GM18517 (cell line): ENCODE data around the gene ANK2.

Source experiments
- ATAC-seq: cut with Tn5 transposase; IDR thresholded peaks from one replicate; pipeline ENCODE4 v1.9.1; 2021; ENCODE audit warnings: mild to moderate bottlenecking, moderate library complexity; ENCODE audit not compliant: unreplicated experiment

ANK2 gene

DNA sequence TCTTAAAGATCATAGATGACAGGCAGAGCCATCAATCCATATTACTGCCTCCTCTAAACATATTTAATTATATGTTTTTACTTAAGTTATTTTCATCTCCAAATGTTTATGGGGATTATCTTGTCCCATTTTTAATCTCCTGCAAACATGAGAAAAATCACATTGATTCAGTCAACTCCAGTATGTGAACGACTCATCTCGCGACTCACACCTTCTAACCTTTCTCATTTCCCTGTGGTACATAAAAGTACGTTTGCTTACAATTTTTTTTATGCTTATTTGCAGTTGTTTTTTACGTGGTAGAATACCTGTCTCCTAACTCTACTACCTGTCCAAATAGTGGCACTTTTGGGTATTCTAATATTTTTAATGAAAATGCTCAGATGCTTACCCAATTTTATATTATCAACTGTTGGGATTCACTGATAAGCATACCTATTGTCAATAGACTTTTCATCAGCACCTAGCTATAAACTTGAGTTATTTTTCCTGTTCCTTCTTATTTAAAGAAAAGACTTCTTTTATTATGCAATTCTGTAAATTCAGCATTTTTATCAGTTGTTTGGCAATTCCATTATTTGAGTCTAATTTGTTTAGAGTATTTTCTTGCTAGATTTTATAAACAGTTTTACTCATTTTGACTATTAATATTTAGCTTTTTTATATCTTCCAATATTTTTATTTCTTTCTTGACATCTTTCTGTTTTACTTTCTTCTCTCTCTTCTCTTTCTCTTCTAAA lies 276.6 kb downstream of the ANK2 start:
- ATAC-seq = no peak

DNA sequence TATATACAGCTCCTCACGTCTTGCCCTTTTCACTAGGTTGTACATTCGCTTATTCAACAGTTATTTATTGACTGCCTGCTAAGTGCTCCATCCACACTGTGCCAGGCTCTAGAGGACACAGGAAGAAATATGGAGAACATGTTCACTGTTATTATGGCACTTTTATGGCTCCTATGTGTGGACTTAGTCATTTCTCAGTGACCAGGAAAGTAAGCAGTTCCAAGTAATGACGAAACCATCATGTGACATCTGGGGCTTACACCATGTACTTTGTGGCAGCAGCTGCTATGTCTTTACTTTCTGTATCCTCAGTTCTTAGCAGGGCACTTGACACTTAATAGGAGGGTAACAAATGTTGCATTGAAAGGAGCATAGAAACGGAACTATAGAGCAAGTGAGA lies 278.0 kb downstream of the ANK2 start:
- ATAC-seq = no peak

DNA sequence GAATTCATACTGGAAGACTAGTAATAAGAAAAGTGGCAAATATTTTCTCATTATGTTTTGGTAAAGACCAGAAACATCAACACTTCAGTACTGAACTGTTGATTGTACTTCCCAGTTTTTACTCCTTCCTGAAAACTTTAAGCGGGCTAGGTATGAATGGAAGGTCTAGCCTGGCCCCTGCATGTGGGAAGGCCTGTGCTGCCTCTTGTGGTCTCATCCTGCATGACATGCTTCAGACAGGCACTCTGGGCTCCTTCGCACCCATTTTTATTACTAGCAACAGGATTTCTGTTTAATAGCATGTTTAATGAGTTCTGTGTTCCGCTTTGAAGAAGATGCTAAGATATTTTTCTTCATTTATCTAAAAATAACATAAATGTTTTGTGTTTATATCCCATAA lies 279.1 kb downstream of the ANK2 start:
- ATAC-seq = no peak

DNA sequence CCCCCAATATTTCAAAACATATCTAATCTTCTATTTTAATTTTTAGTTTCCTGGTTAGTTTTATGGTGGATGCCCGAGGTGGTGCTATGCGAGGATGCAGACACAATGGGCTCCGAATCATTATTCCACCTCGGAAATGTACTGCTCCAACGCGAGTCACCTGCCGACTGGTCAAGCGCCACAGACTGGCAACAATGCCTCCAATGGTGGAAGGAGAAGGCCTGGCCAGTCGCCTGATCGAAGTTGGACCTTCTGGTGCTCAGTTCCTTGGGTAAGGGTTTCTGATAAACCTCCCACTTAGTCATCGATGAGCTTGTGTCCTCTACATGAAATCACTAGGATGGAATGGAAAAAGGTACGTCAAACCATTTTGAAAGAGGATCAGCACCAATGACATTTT lies 280.7 kb downstream of the ANK2 start:
- ATAC-seq = no peak

DNA sequence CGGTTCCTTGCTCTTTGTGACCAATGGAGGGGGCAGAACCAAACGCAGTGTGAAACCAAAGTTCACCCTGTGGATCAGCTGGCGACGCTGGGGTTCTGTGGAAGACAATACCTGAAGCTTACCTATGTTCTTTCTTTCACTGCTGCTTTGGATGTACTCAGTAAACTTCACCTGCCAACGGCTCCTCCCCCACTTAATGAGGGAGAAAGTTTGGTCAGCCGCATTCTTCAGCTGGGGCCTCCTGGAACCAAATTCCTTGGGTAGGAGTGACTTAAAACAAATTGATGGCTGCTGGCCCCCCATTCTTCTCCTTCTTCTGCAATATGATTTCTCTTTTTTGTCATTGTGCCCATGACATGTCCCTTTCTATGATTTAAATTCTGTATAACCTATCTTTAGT lies 282.4 kb downstream of the ANK2 start:
- no peak for ATAC-seq

DNA sequence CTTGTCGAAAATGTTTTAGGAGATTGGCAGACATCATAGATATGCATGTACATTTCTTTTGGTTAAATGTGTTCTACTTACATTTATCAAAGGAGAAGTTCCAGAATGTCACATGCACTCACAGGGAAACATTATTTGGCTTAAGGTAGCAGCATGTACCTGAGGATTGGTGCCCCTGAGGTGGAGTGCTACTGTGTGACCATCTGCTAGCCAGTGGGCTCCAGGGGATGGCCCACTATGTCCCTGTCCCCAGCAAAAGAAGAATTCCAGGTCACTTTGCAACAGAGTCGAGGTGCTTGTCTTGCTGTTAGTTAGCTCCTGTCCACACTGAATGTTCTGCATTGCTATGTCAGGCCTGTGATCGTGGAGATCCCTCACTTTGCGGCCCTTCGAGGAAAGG lies 283.2 kb downstream of the ANK2 start:
- ATAC-seq = no peak

DNA sequence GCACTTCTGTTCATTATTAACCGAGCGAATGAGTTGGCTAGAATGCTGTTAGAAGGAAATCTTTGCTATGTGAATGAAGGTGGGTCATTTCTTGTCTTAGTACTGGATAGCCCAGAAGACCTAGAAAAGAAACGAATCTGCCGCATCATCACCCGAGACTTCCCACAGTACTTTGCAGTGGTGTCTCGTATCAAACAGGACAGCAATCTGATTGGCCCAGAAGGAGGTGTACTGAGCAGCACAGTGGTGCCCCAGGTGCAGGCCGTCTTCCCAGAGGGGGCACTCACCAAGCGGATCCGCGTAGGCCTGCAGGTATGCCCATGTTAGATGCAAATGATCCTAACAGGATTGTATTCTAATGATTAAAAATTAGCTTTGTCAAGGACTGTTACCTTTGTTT lies 286.3 kb downstream of the ANK2 start:
- no peak for ATAC-seq

DNA sequence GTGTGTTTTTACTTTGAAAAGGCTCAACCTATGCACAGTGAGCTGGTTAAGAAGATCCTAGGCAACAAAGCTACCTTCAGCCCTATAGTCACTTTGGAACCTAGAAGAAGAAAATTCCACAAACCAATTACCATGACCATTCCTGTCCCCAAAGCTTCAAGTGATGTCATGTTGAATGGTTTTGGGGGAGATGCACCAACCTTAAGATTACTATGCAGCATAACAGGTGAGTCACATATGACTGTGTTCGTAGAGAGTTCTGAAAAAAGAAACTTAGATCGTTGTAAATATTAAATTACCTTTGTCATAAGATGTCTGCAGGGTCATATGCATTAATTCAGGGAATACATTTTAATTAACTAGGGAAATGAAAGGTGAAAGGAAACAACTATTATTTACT lies 287.1 kb downstream of the ANK2 start:
- ATAC-seq = no peak

DNA sequence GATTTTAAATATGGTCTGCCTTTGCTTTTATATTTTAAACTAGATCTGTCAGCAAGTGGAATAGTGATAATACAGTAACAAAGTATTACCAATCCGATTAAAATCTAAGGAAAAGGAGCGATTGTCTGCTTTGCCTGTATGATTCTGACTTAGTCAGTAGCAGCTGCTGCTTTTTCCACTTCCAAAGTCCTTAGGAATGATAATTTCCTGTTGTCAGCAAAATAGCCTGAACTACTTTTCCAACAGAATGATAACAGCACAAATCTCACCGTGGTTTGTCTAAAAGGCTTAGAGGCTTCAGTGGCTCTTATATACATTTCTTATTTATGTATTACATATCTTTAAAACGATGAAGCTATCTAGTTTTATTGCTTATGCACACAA lies 290.0 kb downstream of the ANK2 start:
- no peak for ATAC-seq

DNA sequence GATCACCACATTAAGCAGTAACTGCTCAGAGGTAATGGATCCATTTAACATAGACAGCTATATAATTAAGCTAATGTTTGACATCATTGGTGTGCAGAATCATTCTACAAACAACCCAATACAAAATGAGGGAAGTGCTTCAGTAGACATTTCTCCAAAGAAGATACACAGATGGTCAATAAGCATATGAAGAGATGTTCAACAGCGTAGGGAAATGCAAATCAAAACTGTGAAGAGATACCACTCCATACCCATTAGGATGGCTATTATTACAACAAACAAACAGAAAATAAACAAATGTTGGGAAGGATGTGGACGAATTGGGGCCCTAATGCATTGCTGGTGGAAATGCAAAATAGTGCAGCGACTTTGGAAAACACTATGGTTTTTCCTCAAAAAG lies 294.6 kb downstream of the ANK2 start:
- ATAC-seq = no peak

DNA sequence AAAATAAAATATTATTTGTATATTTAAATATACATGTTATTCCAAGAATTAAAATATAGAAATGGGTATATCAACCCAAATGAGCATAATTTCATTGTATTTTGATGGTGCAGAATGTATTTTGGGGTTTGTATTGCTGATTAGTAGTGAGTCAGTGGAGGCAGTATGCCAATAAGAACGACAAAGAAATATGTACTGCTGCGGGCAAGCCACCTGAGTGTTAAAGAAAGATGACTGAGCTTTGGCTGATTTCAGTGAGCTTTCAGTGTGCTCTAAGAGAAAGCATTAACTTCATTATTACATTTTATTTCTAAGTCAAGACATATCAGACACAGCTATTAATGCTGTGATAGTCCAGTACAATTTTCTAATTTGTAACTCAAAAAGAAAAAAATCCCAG lies 297.8 kb downstream of the ANK2 start:
- no peak for ATAC-seq

DNA sequence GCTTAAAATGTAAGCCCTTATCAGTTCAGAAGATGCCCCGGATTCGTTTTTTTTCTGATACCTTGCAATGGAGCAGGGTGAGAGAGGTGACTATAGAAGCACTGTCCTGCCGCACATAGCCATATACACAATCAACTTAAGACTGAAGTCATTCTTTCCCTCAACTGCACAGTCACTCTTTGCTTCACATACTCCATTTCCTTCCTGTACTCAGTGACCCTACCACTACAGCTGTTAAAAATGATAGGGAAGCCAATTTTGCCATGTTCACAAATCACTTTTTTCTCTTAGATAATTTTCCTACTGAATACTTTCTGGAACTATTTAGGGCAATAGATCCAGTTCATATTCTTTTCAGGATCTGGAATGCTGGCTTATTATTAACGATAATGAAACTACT lies 300.0 kb downstream of the ANK2 start:
- peak; percentile 87 for ATAC-seq

DNA sequence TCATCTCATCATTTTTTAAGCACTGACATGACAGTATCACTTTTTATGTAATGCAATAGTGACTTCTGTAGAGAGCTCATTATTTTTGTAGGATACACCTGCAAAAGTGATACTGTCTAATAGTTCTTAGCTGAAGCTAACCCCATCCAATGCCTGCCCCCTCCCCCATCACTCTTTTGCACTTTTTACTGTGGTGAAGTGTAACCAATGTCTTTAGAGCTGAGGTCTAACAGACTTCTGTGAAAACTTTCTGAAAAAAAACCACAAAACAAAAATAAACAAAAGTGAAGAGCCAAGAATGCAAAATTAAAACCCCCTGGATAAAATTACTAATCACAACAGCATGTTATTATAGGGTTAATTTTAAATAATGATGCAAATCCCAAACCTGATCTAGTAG lies 301.1 kb downstream of the ANK2 start:
- no peak for ATAC-seq

DNA sequence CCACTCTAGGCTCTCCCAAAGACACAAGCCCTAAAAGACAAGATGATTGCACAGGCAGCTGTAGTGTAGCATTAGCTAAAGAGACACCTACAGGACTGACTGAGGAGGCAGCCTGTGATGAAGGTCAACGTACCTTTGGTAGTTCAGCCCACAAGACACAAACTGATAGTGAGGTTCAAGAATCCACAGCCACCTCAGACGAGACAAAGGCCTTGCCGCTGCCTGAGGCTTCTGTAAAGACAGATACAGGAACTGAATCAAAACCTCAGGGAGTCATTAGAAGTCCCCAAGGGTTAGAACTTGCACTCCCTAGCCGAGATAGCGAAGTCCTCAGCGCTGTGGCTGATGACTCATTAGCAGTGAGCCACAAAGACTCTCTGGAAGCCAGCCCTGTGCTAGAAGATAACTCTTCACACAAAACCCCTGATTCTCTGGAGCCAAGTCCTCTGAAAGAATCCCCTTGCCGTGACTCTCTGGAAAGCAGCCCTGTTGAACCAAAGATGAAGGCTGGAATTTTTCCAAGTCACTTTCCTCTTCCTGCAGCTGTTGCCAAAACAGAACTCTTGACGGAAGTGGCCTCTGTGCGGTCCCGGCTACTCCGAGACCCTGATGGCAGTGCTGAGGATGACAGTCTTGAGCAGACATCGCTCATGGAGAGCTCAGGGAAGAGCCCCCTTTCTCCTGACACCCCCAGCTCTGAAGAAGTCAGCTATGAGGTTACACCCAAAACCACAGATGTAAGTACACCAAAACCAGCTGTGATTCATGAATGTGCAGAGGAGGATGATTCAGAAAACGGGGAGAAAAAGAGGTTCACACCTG lies 306.3 kb downstream of the ANK2 start:
- ATAC-seq = peak; percentile 99

DNA sequence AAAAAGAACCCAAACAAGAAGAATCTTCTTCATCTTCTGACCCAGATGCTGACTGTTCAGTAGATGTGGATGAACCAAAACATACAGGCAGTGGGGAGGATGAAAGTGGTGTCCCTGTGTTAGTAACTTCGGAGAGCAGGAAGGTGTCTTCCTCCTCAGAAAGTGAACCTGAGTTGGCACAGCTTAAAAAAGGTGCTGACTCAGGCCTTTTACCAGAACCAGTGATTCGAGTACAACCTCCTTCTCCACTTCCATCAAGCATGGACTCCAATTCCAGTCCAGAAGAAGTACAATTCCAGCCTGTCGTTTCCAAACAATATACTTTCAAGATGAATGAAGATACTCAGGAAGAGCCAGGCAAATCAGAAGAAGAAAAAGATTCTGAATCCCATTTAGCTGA lies 307.0 kb downstream of the ANK2 start:
- ATAC-seq = no peak

DNA sequence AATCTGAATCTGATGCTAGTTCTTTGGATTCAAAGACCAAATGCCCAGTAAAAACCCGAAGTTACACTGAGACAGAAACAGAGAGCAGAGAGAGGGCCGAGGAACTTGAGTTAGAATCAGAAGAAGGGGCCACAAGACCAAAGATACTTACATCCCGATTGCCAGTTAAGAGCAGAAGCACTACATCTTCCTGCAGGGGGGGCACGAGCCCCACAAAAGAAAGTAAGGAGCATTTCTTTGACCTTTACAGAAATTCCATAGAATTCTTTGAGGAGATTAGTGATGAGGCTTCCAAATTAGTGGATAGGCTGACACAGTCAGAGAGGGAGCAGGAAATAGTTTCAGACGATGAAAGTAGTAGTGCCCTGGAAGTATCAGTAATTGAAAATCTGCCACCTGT lies 309.3 kb downstream of the ANK2 start:
- ATAC-seq = no peak

DNA sequence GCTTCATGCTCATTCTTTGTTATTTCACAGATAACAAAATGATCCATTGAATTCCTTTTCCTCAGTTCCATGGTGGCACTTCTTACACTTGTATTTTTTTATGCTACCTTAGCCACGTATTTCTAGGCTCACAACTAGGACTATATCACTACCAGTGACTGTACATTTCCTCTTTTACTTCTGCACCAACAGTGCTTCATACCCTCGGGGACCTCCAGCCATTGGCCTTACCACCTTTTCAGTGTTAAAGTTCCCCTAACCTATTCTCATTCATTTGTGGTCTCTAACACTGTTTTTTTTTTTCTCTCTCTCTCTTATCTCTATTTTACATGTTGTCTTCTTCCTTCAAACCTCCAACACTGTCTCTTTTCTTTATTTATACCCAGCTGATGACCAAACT lies 315.9 kb downstream of the ANK2 start:
- ATAC-seq = no peak

DNA sequence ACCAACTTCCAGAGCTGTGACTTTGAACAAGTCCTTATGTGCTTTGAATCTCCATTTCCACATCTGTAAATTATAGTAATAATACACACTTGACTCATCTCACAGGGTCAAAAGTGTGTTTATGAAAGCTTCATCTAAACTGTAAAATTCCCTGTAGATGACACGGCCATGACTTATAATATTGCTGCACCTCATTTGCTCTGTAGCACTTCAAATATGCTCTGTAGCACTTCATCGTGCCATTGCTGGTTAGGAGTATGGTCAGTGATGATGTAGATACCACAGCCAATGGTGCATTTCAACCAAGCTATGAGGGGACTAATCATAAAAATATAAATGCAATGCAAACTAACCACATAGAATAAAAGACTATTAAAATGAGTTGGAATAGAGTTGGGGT lies 318.6 kb downstream of the ANK2 start:
- ATAC-seq = no peak

DNA sequence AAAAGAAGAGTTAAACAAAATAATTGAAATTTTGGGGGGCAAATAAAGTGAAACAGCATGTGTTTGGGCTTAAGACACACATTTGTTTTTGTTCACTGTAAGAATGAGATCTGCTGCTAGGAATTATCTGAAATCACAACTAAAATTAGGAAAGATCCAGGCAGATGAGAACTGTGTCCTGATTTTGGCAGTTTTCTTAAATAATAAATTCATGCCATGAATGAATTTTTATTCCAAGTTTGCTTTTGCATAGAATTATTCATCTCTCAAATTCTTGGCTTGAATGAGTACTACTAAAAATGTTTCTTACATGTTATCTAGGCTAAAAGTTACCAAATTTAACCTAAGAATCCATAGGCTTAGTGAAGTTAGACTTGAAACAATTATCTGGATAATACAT lies 321.7 kb downstream of the ANK2 start:
- no peak for ATAC-seq

DNA sequence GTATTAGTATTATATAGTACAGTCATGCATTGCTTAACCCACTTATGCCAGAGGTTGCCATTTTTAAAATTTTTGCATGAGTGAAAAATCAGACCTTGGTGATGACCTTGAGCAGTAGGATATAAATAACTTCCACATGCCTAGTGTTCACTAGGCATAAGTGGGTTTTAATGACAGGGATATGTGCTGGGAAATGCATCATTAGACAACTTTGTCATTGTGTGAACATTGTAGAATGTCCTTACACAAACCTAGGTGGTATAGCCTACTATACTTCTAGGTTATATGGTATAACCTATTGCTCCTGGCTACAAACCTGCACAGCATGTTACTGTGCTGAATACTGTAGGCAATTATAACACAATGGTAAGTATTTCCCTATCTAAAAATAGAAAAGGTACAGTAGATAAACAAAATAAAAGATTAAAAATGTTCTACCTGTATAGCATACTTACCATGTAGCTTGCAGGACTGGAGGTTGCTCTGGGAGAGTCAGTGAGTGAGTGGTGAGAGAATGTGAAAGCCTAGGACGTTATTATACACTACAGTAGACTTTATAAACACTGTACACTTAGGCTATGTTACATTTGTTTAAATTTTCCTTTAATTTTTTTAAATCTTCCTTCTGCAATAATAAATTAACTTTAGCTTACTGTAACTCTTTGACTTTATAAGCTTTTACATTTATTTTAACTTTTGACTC lies 326.7 kb downstream of the ANK2 start:
- no peak for ATAC-seq

DNA sequence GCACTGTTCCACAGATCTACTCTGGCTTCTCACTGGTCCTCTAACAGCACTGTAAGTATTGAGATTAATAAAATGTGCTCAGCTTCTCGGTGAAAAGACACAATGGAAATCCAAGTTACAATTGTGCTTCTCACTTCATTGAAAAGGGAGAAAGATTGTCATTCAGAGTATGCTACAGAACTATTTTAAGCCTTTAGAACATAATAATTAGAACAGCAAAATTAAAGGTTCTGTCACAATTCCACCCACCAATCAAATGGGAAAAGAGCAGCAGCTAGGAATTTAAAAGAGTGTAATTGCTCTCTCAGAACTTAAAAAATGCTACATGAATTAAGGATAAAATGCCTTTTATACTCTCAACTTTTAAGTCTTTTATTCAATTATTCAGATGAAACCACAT lies 329.4 kb downstream of the ANK2 start:
- no peak for ATAC-seq

DNA sequence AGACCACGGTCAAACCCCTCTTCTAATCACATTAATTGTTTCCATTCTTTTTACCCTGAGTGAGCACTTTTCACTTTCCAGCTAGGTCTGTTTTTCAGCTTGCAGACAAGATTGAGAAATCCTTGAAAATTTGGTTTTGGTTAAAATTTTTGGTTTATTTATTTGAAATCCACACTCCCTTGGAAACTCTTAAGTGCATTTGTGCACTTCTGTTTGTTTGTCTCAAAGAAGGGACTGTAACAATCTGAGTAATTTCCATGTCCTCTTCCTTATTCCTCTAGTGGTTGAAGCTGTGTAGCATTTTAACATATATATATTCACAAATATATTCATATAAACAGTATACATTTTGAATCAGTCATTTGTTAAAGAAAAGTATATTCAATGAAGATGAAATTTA lies 333.3 kb downstream of the ANK2 start:
- ATAC-seq = no peak
